KBM-7 (cell line): ENCODE data around the gene YIF1A.
A peak's percentile ranks its signal among the peaks of the same experiment; 100 is the strongest.
"Not testable (repeated sequence)": the region's sequence is repeated elsewhere in the genome, so short reads cannot be mapped to it uniquely, and the experiment has no call there.

Experiments used
- DNase-seq: peaks from one replicate; pipeline ENCODE4 v3.0.0-alpha.2; 2015
- in situ Hi-C: fragments of 300-500 bp; cut with MboI; formaldehyde crosslinking; loops from 2 replicates; pipeline ENCODE4 v1.14.3; 2020; ENCODE audit warnings: low sequenced_read_pairs, low pct_unique_long_range_greater_than_20kb, mixed read lengths

Gene YIF1A

GRCh38 chr11:66262191-66262590 is 26.8 kb downstream of the YIF1A start:
- in situ Hi-C loops, result no loop called here
- no peak for DNase-seq

GRCh38 chr11:66261578-66261977 is 27.4 kb downstream of the YIF1A start:
- in situ Hi-C loops, result no loop called here
- no peak for DNase-seq

- in situ Hi-C loops, result no loop called here
- no peak for DNase-seq
Observed at GRCh38 chr11:66259956-66260355, 29.0 kb downstream of the YIF1A start.

- no peak for DNase-seq
- in situ Hi-C loops, result no loop called here
Observed at GRCh38 chr11:66259225-66259624, 29.7 kb downstream of the YIF1A start.

GRCh38 chr11:66258473-66258893 is 30.5 kb downstream of the YIF1A start:
- DNase-seq, result no peak
- in situ Hi-C loops, result no loop called here

- DNase-seq, in situ Hi-C loops: not testable (repeated sequence)
Observed at GRCh38 chr11:66253081-66253480, 35.9 kb downstream of the YIF1A start.

GRCh38 chr11:66251809-66252208 is 37.1 kb downstream of the YIF1A start:
- no peak for DNase-seq
- in situ Hi-C loops, result no loop called here

GRCh38 chr11:66248903-66249302 is 40.0 kb downstream of the YIF1A start:
- in situ Hi-C loops, result no loop called here
- DNase-seq, result no peak

- in situ Hi-C loops, result no loop called here
- no peak for DNase-seq
Observed at GRCh38 chr11:66247801-66248200, 41.1 kb downstream of the YIF1A start.

GRCh38 chr11:66247295-66247694 is 41.6 kb downstream of the YIF1A start:
- in situ Hi-C loops, result no loop called here
- no peak for DNase-seq

GRCh38 chr11:66243782-66244535 is 45.0 kb downstream of the YIF1A start:
- no peak for DNase-seq
- in situ Hi-C loops, result no loop called here

- DNase-seq, result no peak
- in situ Hi-C loops, result no loop called here
Observed at GRCh38 chr11:66242095-66242765, 46.7 kb downstream of the YIF1A start.

- in situ Hi-C loops, result no loop called here
- no peak for DNase-seq
Observed at GRCh38 chr11:66240781-66241136, 48.2 kb downstream of the YIF1A start.

GRCh38 chr11:66239998-66240780 is 48.8 kb downstream of the YIF1A start:
- peak; percentile 56 for DNase-seq
- in situ Hi-C loops, result no loop called here

- no peak for DNase-seq
- in situ Hi-C loops, result no loop called here
Observed at GRCh38 chr11:66239511-66239910, 49.4 kb downstream of the YIF1A start.

GRCh38 chr11:66238786-66239413 is 50.0 kb downstream of the YIF1A start:
- DNase-seq, result no peak
- in situ Hi-C loops, result no loop called here

GRCh38 chr11:66237867-66238266 is 51.1 kb downstream of the YIF1A start:
- in situ Hi-C loops, result no loop called here
- no peak for DNase-seq

GRCh38 chr11:66235141-66235540 is 53.8 kb downstream of the YIF1A start:
- no peak for DNase-seq
- in situ Hi-C loops, result no loop called here
